ENCODE measurements around the gene PALLD.

PALLD gene

DNA sequence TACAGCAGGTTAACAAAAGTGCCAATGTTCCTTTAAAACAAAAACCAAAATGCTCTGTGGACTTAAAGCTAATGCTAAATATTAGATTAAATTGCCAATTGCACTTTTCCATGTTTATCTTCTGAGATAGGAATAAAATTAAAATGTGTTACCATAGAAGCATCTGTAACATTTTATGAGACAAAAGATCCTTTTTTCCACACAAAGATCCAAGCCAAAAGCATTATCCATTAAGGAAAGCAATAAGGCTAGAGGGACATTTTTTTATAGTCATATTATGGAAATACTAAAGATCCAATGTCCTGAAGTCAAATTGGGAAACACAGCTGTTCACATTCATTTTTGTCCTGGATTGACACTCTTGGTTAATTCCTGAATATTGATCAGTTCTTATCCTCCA lies 73.6 kb downstream of the PALLD start:
- H3K9me2 ChIP-seq (ENCODE audit: low read depth, low read length) = no peaks in the 10 kb centered on the region
- H3K4me1 ChIP-seq (ENCODE audit: insufficient read depth, low read length, severe bottlenecking) = no peaks in the 10 kb centered on the region
- no peak overlapping the region for H3K9ac ChIP-seq (ENCODE audit: low read length)
- H4K20me1 ChIP-seq (ENCODE audit: insufficient read depth, low read length) = no peaks in the 10 kb centered on the region
- no peak overlapping the region for H3K27ac ChIP-seq (ENCODE audit: low read depth, low read length, poor library complexity, severe bottlenecking)
- no peak overlapping the region for H3K4me3 ChIP-seq (ENCODE audit: low read depth, low read length, poor library complexity, severe bottlenecking)
- no peak for TF ChIP-seq EZH2 (IDR thresholded peaks at IDR 0.05; ENCODE audit: borderline replicate concordance, low read length)
- TF ChIP-seq, protein P1, sequence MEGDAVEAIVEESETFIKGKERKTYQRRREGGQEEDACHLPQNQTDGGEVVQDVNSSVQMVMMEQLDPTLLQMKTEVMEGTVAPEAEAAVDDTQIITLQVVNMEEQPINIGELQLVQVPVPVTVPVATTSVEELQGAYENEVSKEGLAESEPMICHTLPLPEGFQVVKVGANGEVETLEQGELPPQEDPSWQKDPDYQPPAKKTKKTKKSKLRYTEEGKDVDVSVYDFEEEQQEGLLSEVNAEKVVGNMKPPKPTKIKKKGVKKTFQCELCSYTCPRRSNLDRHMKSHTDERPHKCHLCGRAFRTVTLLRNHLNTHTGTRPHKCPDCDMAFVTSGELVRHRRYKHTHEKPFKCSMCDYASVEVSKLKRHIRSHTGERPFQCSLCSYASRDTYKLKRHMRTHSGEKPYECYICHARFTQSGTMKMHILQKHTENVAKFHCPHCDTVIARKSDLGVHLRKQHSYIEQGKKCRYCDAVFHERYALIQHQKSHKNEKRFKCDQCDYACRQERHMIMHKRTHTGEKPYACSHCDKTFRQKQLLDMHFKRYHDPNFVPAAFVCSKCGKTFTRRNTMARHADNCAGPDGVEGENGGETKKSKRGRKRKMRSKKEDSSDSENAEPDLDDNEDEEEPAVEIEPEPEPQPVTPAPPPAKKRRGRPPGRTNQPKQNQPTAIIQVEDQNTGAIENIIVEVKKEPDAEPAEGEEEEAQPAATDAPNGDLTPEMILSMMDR (IDR thresholded peaks at IDR 0.05; ENCODE audit: low read length) = no peak
- H3K27me3 ChIP-seq (ENCODE audit: insufficient read depth, low read length) = no peaks in the 10 kb centered on the region
- H3K9me3 ChIP-seq (ENCODE audit: low read length) = no peaks in the 10 kb centered on the region
- no peaks in the 10 kb centered on the region for H3K36me3 ChIP-seq (ENCODE audit: insufficient read depth, low read length)
- H3F3A ChIP-seq (ENCODE audit: insufficient read depth, low read length) = no peaks in the 10 kb centered on the region
- H3K4me2 ChIP-seq (ENCODE audit: low read length) = no peak overlapping the region
- no peak overlapping the region for H2AFZ ChIP-seq (ENCODE audit: low read length)
- no peaks in the 10 kb centered on the region for H3K79me2 ChIP-seq (ENCODE audit: insufficient read depth, low read length)

DNA sequence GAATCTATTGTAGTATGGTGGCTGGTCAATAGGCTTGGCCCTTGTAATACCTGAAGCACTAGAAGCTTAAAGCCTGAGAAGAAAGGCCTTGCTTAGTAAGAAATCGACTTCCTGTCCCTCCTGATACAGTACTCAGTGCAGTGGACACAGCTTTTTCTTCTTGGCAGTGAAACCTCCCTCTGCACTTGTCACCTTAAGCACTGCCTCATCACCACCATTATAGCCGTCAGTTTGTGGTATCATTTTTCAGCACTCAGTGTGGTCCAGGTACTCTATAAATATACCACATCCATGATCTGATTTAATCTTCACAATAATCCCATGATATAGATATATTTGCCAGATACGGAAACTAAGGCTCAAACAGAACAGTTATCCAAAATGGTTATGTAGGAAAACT lies 75.2 kb downstream of the PALLD start:
- Histone ChIP-seq H3K9me3 (ENCODE audit: low read length) (no peaks in the 10 kb centered on the region), H3K9ac (ENCODE audit: low read length) (no peak overlapping the region), H3K4me1 (ENCODE audit: insufficient read depth, low read length, severe bottlenecking) (no peaks in the 10 kb centered on the region), H3K36me3 (ENCODE audit: insufficient read depth, low read length) (no peaks in the 10 kb centered on the region), H3K9me2 (ENCODE audit: low read depth, low read length) (no peaks in the 10 kb centered on the region), H4K20me1 (ENCODE audit: insufficient read depth, low read length) (no peaks in the 10 kb centered on the region), H2AFZ (ENCODE audit: low read length) (no peak overlapping the region), H3K27ac (ENCODE audit: low read depth, low read length, poor library complexity, severe bottlenecking) (no peak overlapping the region), H3K79me2 (ENCODE audit: insufficient read depth, low read length) (no peaks in the 10 kb centered on the region), H3K27me3 (ENCODE audit: insufficient read depth, low read length) (no peaks in the 10 kb centered on the region), H3F3A (ENCODE audit: insufficient read depth, low read length) (no peaks in the 10 kb centered on the region), H3K4me3 (ENCODE audit: low read depth, low read length, poor library complexity, severe bottlenecking) (no peak overlapping the region), H3K4me2 (ENCODE audit: low read length) (no peak overlapping the region)
- TF ChIP-seq, protein P1 (IDR thresholded peaks at IDR 0.05; ENCODE audit: low read length) = no peak
- TF ChIP-seq EZH2 (IDR thresholded peaks at IDR 0.05; ENCODE audit: borderline replicate concordance, low read length) = no peak

DNA sequence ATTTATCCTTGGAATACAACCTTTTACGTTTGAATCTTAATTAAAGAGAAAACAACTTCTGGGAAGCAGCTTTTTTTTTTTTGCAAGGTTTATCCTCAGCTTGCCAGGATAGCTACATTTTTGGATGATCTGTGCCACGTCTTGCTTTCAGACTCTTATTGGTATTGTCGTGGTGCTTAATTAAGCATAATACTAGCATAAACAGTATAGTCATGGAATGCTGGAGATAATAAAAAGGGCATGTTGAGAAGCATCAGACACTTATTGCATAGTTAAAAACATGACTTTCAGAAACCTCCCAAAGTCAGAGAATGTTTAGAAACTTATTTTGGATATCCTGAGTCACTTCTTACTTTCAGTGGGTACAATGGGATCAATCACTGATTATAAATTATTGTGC lies 77.0 kb downstream of the PALLD start:
- Histone ChIP-seq H3K4me2 (ENCODE audit: low read length) (no peak overlapping the region), H2AFZ (ENCODE audit: low read length) (no peak overlapping the region), H3K79me2 (ENCODE audit: insufficient read depth, low read length) (no peaks in the 10 kb centered on the region), H3K36me3 (ENCODE audit: insufficient read depth, low read length) (no peaks in the 10 kb centered on the region), H3K27me3 (ENCODE audit: insufficient read depth, low read length) (no peaks in the 10 kb centered on the region), H3K9me3 (ENCODE audit: low read length) (no peaks in the 10 kb centered on the region), H3F3A (ENCODE audit: insufficient read depth, low read length) (no peaks in the 10 kb centered on the region), H3K4me3 (ENCODE audit: low read depth, low read length, poor library complexity, severe bottlenecking) (no peak overlapping the region), H3K9ac (ENCODE audit: low read length) (no peak overlapping the region), H3K4me1 (ENCODE audit: insufficient read depth, low read length, severe bottlenecking) (no peaks in the 10 kb centered on the region), H3K9me2 (ENCODE audit: low read depth, low read length) (no peaks in the 10 kb centered on the region), H3K27ac (ENCODE audit: low read depth, low read length, poor library complexity, severe bottlenecking) (no peak overlapping the region), H4K20me1 (ENCODE audit: insufficient read depth, low read length) (no peaks in the 10 kb centered on the region)
- TF ChIP-seq EZH2 (IDR thresholded peaks at IDR 0.05; ENCODE audit: borderline replicate concordance, low read length) = no peak
- TF ChIP-seq, protein P1 (IDR thresholded peaks at IDR 0.05; ENCODE audit: low read length) = no peak
